Skeletal muscle satellite cell (primary cell): ENCODE measurements around the gene EHBP1. TPM values are rescaled to one million over a fixed set of nuclear protein-coding genes. Genes with fewer than 3 reads are reported as not detected.

Experiments used
- H3K27me3 ChIP-seq: 2 replicates; pipeline ENCODE4 v1.7.0; 2013; ENCODE audit warnings: low read length; ENCODE audit not compliant: control insufficient read depth, insufficient read depth
- H3K36me3 ChIP-seq: 2 replicates; pipeline ENCODE4 v1.7.0; 2013; ENCODE audit warnings: mild to moderate bottlenecking, control low read depth, low read length; ENCODE audit not compliant: insufficient read depth
- H3K4me1 ChIP-seq: 2 replicates; pipeline ENCODE4 v1.7.0; 2013; ENCODE audit warnings: low read length; ENCODE audit not compliant: control insufficient read depth, insufficient read depth
- H3K4me2 ChIP-seq: 2 replicates; pipeline ENCODE4 v1.7.0; 2013; ENCODE audit warnings: mild to moderate bottlenecking, low read length
- H3K4me3 ChIP-seq: 2 replicates; pipeline ENCODE4 v1.7.0; 2013; ENCODE audit warnings: low read length
- H3K9ac ChIP-seq: 2 replicates; pipeline ENCODE4 v1.7.0; 2013; ENCODE audit warnings: mild to moderate bottlenecking, low read depth, low read length, moderate library complexity
- H3K9me3 ChIP-seq: replicated peaks from 2 replicates; pipeline ENCODE4 v1.7.0; 2013; ENCODE audit warnings: mild to moderate bottlenecking, control low read depth, low read length
- total RNA-seq: library from RNA; depleted of rRNA; stranded (reverse); fragments of >200 nt; gene quantifications from 2 replicates; pipeline ENCODE4 v1.2.3, GENCODE V29; 2012; rRNA removed

EHBP1 gene
- 37.8 and 46.1 TPM in 2 replicates for total RNA-seq

- H3K36me3 ChIP-seq = peaks cover 18% of the 10 kb centered on the region
- H3K4me1 ChIP-seq = peaks cover 23% of the 10 kb centered on the region
- peak within 1 kb of the TSS; percentile 92 for H3K4me3 ChIP-seq
- no peaks in the 10 kb centered on the region for H3K27me3 ChIP-seq
- peaks cover 6% of the 10 kb centered on the region for H3K9me3 ChIP-seq
- H3K9ac ChIP-seq = peak within 1 kb of the TSS; percentile 84
- peak within 1 kb of the TSS; percentile 90 for H3K4me2 ChIP-seq
Measured at GRCh38 chr2:62705007-62705829, at the start of gene EHBP1. Gene EHBP1 (plus strand): TSS chr2:62705713. CDS start chr2:62707192, 1,479 bp downstream.

- H3K9ac ChIP-seq = no peak overlapping the region
- H3K36me3 ChIP-seq = no peaks in the 10 kb centered on the region
- no peaks in the 10 kb centered on the region for H3K27me3 ChIP-seq
- H3K4me3 ChIP-seq = no peak overlapping the region
- H3K4me2 ChIP-seq = no peak overlapping the region
- H3K9me3 ChIP-seq = no peaks in the 10 kb centered on the region
- H3K4me1 ChIP-seq = peaks cover 47% of the 10 kb centered on the region
Measured at GRCh38 chr2:62657783-62658182, 47.7 kb upstream of the EHBP1 start.

GRCh38 chr2:62658891-62659290 lies 46.6 kb upstream of the EHBP1 start:
- Histone ChIP-seq H3K9me3 (no peaks in the 10 kb centered on the region), H3K4me2 (no peak overlapping the region), H3K4me3 (no peak overlapping the region), H3K27me3 (no peaks in the 10 kb centered on the region), H3K36me3 (no peaks in the 10 kb centered on the region), H3K9ac (no peak overlapping the region), H3K4me1 (peaks cover 55% of the 10 kb centered on the region)

- H3K9me3 ChIP-seq = no peaks in the 10 kb centered on the region
- peaks cover 54% of the 10 kb centered on the region for H3K4me1 ChIP-seq
- H3K36me3 ChIP-seq = no peaks in the 10 kb centered on the region
- H3K27me3 ChIP-seq = no peaks in the 10 kb centered on the region
- H3K9ac ChIP-seq = peak overlapping the region; percentile 44
- H3K4me3 ChIP-seq = no peak overlapping the region
- peak overlapping the region; percentile 72 for H3K4me2 ChIP-seq
Measured at GRCh38 chr2:62660087-62660486, 45.4 kb upstream of the EHBP1 start.

- Histone ChIP-seq H3K9me3 (no peaks in the 10 kb centered on the region), H3K27me3 (no peaks in the 10 kb centered on the region), H3K4me2 (peak overlapping the region; percentile 72), H3K4me1 (peaks cover 51% of the 10 kb centered on the region), H3K36me3 (no peaks in the 10 kb centered on the region), H3K4me3 (peak overlapping the region; percentile 37), H3K9ac (peak overlapping the region; percentile 55)
Measured at GRCh38 chr2:62660582-62661262, 44.8 kb upstream of the EHBP1 start.

- Histone ChIP-seq H3K4me2 (peak overlapping the region; percentile 72), H3K9me3 (no peaks in the 10 kb centered on the region), H3K4me3 (peak overlapping the region; percentile 37), H3K4me1 (peaks cover 51% of the 10 kb centered on the region), H3K9ac (peak overlapping the region; percentile 55), H3K36me3 (no peaks in the 10 kb centered on the region), H3K27me3 (no peaks in the 10 kb centered on the region)
Measured at GRCh38 chr2:62661263-62661635, 44.3 kb upstream of the EHBP1 start.

GRCh38 chr2:62662131-62662530 lies 43.4 kb upstream of the EHBP1 start:
- Histone ChIP-seq H3K9me3 (no peaks in the 10 kb centered on the region), H3K4me2 (no peak overlapping the region), H3K9ac (no peak overlapping the region), H3K4me1 (peaks cover 51% of the 10 kb centered on the region), H3K27me3 (no peaks in the 10 kb centered on the region), H3K36me3 (no peaks in the 10 kb centered on the region), H3K4me3 (no peak overlapping the region)

- no peak overlapping the region for H3K9ac ChIP-seq
- H3K9me3 ChIP-seq = no peaks in the 10 kb centered on the region
- no peaks in the 10 kb centered on the region for H3K36me3 ChIP-seq
- no peak overlapping the region for H3K4me2 ChIP-seq
- H3K4me3 ChIP-seq = no peak overlapping the region
- peaks cover 51% of the 10 kb centered on the region for H3K4me1 ChIP-seq
- no peaks in the 10 kb centered on the region for H3K27me3 ChIP-seq
Measured at GRCh38 chr2:62662554-62662953, 43.0 kb upstream of the EHBP1 start.

GRCh38 chr2:62663411-62663810 lies 42.1 kb upstream of the EHBP1 start:
- H3K27me3 ChIP-seq = no peaks in the 10 kb centered on the region
- H3K4me2 ChIP-seq = no peak overlapping the region
- peaks cover 51% of the 10 kb centered on the region for H3K4me1 ChIP-seq
- H3K9ac ChIP-seq = no peak overlapping the region
- no peaks in the 10 kb centered on the region for H3K9me3 ChIP-seq
- no peak overlapping the region for H3K4me3 ChIP-seq
- H3K36me3 ChIP-seq = no peaks in the 10 kb centered on the region

GRCh38 chr2:62663920-62664795 lies 41.4 kb upstream of the EHBP1 start:
- Histone ChIP-seq H3K9me3 (no peaks in the 10 kb centered on the region), H3K4me2 (peak overlapping the region; percentile 33), H3K4me3 (no peak overlapping the region), H3K9ac (no peak overlapping the region), H3K36me3 (no peaks in the 10 kb centered on the region), H3K4me1 (peaks cover 51% of the 10 kb centered on the region), H3K27me3 (no peaks in the 10 kb centered on the region)

- Histone ChIP-seq H3K4me3 (no peak overlapping the region), H3K9ac (no peak overlapping the region), H3K4me2 (no peak overlapping the region), H3K27me3 (no peaks in the 10 kb centered on the region), H3K9me3 (no peaks in the 10 kb centered on the region), H3K4me1 (peaks cover 44% of the 10 kb centered on the region), H3K36me3 (no peaks in the 10 kb centered on the region)
Measured at GRCh38 chr2:62665446-62665845, 40.1 kb upstream of the EHBP1 start.
